Astrocyte (in vitro differentiated cells and primary cell): ENCODE results near the gene FMN1. TPM values are rescaled to one million over a fixed set of nuclear protein-coding genes. Genes with fewer than 3 reads are reported as not detected.

Experiments used
- DNase-seq: peaks from one replicate; pipeline ENCODE4 v3.0.0-alpha.2; 2010; ENCODE audit warnings: low read depth
- FAIRE-seq: peaks from 2 replicates; lab custom pipeline; 2011; peaks lifted over from hg19 to GRCh38; lab: Jason Lieb, UNC
- H2AFZ ChIP-seq: 2 replicates; pipeline ENCODE4 v1.6.0; 2012; ENCODE audit warnings: low read depth, low read length, inconsistent platforms
- H3K27ac ChIP-seq: 2 replicates; pipeline ENCODE4 v1.5.1; 2011; ENCODE audit warnings: low read depth, low read length, inconsistent platforms
- H3K27me3 ChIP-seq: 2 replicates; pipeline ENCODE4 v1.6.0; 2011; ENCODE audit warnings: low read length, inconsistent platforms; ENCODE audit not compliant: insufficient read depth
- H3K36me3 ChIP-seq: 2 replicates; pipeline ENCODE4 v1.5.1; 2011; ENCODE audit warnings: low read length, inconsistent platforms; ENCODE audit not compliant: insufficient read depth
- H3K4me1 ChIP-seq: 2 replicates; pipeline ENCODE4 v1.5.1; 2011; ENCODE audit warnings: low read length, inconsistent platforms; ENCODE audit not compliant: insufficient read depth
- H3K4me2 ChIP-seq: 2 replicates; pipeline ENCODE4 v1.6.0; 2012; ENCODE audit warnings: low read length, inconsistent platforms
- H3K4me3 ChIP-seq: 2 replicates; pipeline ENCODE4 v1.5.1; 2011; ENCODE audit warnings: low read depth, mild to moderate bottlenecking, low read length, inconsistent platforms; ENCODE audit not compliant: insufficient read depth
- H3K79me2 ChIP-seq: 2 replicates; pipeline ENCODE4 v1.6.0; 2012; ENCODE audit warnings: mild to moderate bottlenecking, low read length, inconsistent platforms; ENCODE audit not compliant: insufficient read depth
- H3K9ac ChIP-seq: 2 replicates; pipeline ENCODE4 v1.6.0; 2012; ENCODE audit warnings: mild to moderate bottlenecking, low read length, inconsistent platforms
- H3K9me3 ChIP-seq: 2 replicates; pipeline ENCODE4 v1.5.1; 2012; ENCODE audit warnings: low read depth, mild to moderate bottlenecking, low read length, inconsistent platforms; ENCODE audit not compliant: insufficient read depth
- H4K20me1 ChIP-seq: 2 replicates; pipeline ENCODE4 v1.6.0; 2012; ENCODE audit warnings: low read length, inconsistent platforms; ENCODE audit not compliant: insufficient read depth
- H3K27ac Mint-ChIP-seq: one replicate; pipeline ENCODE4 v1.8.0; 2021; ENCODE audit warnings: mild to moderate bottlenecking, mixed read lengths; ENCODE audit not compliant: unreplicated experiment
- H3K27me3 Mint-ChIP-seq: one replicate; pipeline ENCODE4 v1.8.0; 2021; ENCODE audit warnings: low read depth, mixed read lengths; ENCODE audit not compliant: unreplicated experiment
- H3K36me3 Mint-ChIP-seq: one replicate; pipeline ENCODE4 v1.8.0; 2021; ENCODE audit warnings: low read depth, mixed read lengths; ENCODE audit not compliant: unreplicated experiment
- H3K4me1 Mint-ChIP-seq: one replicate; pipeline ENCODE4 v1.8.0; 2021; ENCODE audit warnings: low read depth, mixed read lengths; ENCODE audit not compliant: unreplicated experiment
- H3K4me3 Mint-ChIP-seq: one replicate; pipeline ENCODE4 v1.8.0; 2021; ENCODE audit warnings: mild to moderate bottlenecking, moderate library complexity, mixed read lengths; ENCODE audit not compliant: unreplicated experiment
- H3K9me3 Mint-ChIP-seq: one replicate; pipeline ENCODE4 v1.8.0; 2021; ENCODE audit warnings: mild to moderate bottlenecking, mixed read lengths; ENCODE audit not compliant: unreplicated experiment
- CTCF ChIP-seq: IDR thresholded peaks from 2 replicates; pipeline ENCODE4 v1.5.1; 2011; ENCODE audit warnings: low read depth, mild to moderate bottlenecking, inconsistent platforms, low read length, moderate library complexity; ENCODE audit not compliant: insufficient read depth
- EZH2 ChIP-seq: IDR thresholded peaks from 2 replicates; pipeline ENCODE4 v1.6.1; 2012; ENCODE audit warnings: mild to moderate bottlenecking, low read length, inconsistent platforms; ENCODE audit not compliant: insufficient read depth
- total RNA-seq: library from RNA; stranded (reverse); gene quantifications from 2 replicates; pipeline ENCODE4 v1.2.1, GENCODE V29; 2021

The FMN1 gene
- total RNA-seq, 1 donor from 2014 or later: 5.3 TPM

GRCh38 chr15:32922541-32922940, 272.0 kb downstream of the FMN1 start:
- Histone ChIP-seq H3K79me2 (no peaks in the 10 kb centered on the region), H3K27ac (no peak overlapping the region), H3K4me1 (peaks cover 13% of the 10 kb centered on the region), H3K36me3 (no peaks in the 10 kb centered on the region), H3K4me3 (no peak overlapping the region), H2AFZ (no peak overlapping the region), H4K20me1 (no peaks in the 10 kb centered on the region), H3K27me3 (no peaks in the 10 kb centered on the region), H3K9me3 (no peaks in the 10 kb centered on the region), H3K9ac (no peak overlapping the region), H3K4me2 (no peak overlapping the region)
- Mint-ChIP-seq H3K9me3 (no peaks in the 10 kb centered on the region), H3K27me3 (no peaks in the 10 kb centered on the region), H3K4me1 (peaks cover 4% of the 10 kb centered on the region), H3K36me3 (peaks cover 7% of the 10 kb centered on the region), H3K4me3 (no peak overlapping the region), H3K27ac (no peak overlapping the region)
- TF ChIP-seq CTCF: no peak
- DNase-seq: no peak
- FAIRE-seq: peak; percentile 52

GRCh38 chr15:32919749-32920414, 274.6 kb downstream of the FMN1 start:
- H3K27ac Mint-ChIP-seq: no peak overlapping the region
- no peaks in the 10 kb centered on the region for H3K9me3 Mint-ChIP-seq

More at GRCh38 chr15:32919749-32920414, 274.6 kb downstream of the FMN1 start:
- Histone ChIP-seq H3K27ac (peak overlapping the region; percentile 79), H3K4me1 (peaks cover 13% of the 10 kb centered on the region), H3K4me2 (peak overlapping the region; percentile 51), H3K36me3 (no peaks in the 10 kb centered on the region), H2AFZ (no peak overlapping the region), H3K4me3 (no peak overlapping the region), H3K9ac (peak overlapping the region; percentile 42), H3K9me3 (no peaks in the 10 kb centered on the region), H3K79me2 (no peaks in the 10 kb centered on the region), H3K27me3 (no peaks in the 10 kb centered on the region), H4K20me1 (no peaks in the 10 kb centered on the region)
- no peak for TF ChIP-seq EZH2
- TF ChIP-seq CTCF: no peak
- DNase-seq (peak; percentile 93), FAIRE-seq (peak; percentile 99)
- Mint-ChIP-seq H3K4me3 (no peak overlapping the region), H3K27me3 (no peaks in the 10 kb centered on the region), H3K36me3 (peaks cover 4% of the 10 kb centered on the region), H3K4me1 (peaks cover 4% of the 10 kb centered on the region)
